H1 (cell line): Measurements from ENCODE around the gene SFXN4. TPM values are rescaled to one million over a fixed set of nuclear protein-coding genes. Genes with fewer than 3 reads are reported as not detected.

Experiments used
- CHD7 ChIP-seq: fragments of 300-600 bp; sonication (generic); IDR thresholded peaks from 2 replicates; pipeline ENCODE4 v1.7.1; 2012; ENCODE audit warnings: low read length, moderate library complexity, mild to moderate bottlenecking, inconsistent platforms; ENCODE audit not compliant: insufficient replicate concordance
- NRF1 ChIP-seq: IDR thresholded peaks from 2 replicates; pipeline ENCODE4 v1.6.1; 2011; ENCODE audit warnings: mild to moderate bottlenecking, low read depth, low read length, improper control_type of control experiment
- RNF2 ChIP-seq: fragments of 200-900, 300-1000 bp; sonication (generic); IDR thresholded peaks from 2 replicates; pipeline ENCODE4 v1.7.1; 2016; ENCODE audit warnings: borderline replicate concordance, low read depth, mild to moderate bottlenecking, antibody characterized with exemption, low read length; ENCODE audit not compliant: poor library complexity, severe bottlenecking; ENCODE audit errors: missing control alignments
- polyA plus RNA-seq, 7 experiments: library from polyadenylated mRNA; depleted of rRNA in 3 of 7; stranded (reverse) in 5 of 7; unstranded in 2 of 7; fragments of >200 nt in 5 of 7; fragments of 200-250 nt in 2 of 7; gene quantifications; 1 replicate in 5 of 7; 2 replicates in 1 of 7; 4 replicates in 1 of 7; pipeline versions ENCODE4 v1.2.1 to v1.2.3, GENCODE V29; 2011 to 2013; ENCODE audit warnings: missing spikeins in 2 of 7, mixed read lengths in 2 of 7
- total RNA-seq: library from RNA; stranded (reverse); fragmentation: NEBNext Ultra II Directional; extraction: Animal tissue kit (Norgen Biotek cat#: 25700); gene quantifications from 2 replicates; pipeline ENCODE4 v1.2.1, GENCODE V29; 2021

Gene SFXN4
- total and polyA plus RNA-seq, 2 of the 8 experiments (the other 6 are each of a cell fraction or from before 2014, with no cell fraction given), result 15.4 to 21.6 TPM

- no peak for TF ChIP-seq CHD7
- TF ChIP-seq RNF2, result no peak
- TF ChIP-seq NRF1, result no peak
These were observed 8.6 kb upstream of the SFXN4 start (continued) for GRCh38 chr10:119174109-119174508.
